ENCODE data around the gene LRFN5.

The LRFN5 gene

DNA sequence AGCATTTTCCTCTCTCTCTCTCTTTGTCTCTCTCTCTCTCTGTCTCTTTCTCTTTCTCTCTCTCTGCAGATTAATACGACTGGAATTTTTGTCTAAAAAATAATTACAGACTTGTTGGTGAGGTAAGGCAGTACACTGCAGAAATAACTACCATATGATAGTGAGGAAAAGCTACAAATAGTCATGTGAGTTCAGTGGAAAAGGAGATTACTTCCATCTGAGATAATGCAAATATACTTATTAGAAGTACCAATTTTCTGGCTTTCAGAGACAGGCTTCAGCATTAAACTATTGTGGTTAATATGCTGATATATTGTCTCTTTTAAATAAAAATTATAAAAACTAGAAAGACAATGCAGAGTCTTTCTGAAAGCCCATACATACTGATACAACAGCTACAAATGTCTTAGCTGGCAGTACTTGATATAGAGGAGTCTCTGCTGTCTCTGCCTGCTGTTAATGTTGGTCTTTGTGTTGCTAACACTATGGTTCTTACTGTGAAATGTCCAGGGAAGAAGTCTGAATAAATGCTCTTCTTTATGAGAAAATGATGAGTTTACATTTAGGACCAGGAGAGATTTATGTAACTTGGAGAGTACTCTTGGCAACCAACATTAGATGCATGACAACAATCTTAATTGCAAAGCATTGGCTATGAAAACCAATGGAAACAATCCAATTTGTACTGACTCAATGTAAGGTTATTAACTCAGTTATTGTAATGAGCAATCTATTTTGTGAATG, 167.0 kb downstream of the LRFN5 start:
- no peak for DNase-seq (ENCODE audit: low spot score)

- DNase-seq (ENCODE audit: low spot score) = no peak
Measured at GRCh38 chr14:41782511-41782910, 175.8 kb downstream of the LRFN5 start.

- no peak for DNase-seq (ENCODE audit: low spot score)
Measured at GRCh38 chr14:41783403-41783802, 176.7 kb downstream of the LRFN5 start.

- DNase-seq (ENCODE audit: low spot score) = no peak
Measured at GRCh38 chr14:41785696-41786095, 179.0 kb downstream of the LRFN5 start.

DNA sequence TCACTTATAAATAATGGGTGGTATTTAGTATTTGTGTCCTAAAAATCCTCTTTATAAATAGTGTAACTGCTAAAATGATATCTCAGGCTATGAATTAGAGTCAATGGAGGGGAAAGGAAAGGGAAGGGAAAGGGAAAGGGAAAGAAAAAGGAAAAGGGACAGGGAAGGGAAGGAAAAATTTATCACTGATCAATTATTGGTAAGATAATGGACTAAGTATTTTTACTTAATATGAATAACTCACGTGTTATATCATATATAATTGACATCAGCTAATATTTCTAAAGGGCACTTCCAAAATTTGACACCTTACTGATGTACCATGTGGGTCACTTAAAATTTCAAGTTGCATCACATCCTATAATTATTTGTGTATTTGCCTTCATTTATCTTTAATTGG, 193.1 kb downstream of the LRFN5 start:
- no peak for DNase-seq (ENCODE audit: low spot score)

DNA sequence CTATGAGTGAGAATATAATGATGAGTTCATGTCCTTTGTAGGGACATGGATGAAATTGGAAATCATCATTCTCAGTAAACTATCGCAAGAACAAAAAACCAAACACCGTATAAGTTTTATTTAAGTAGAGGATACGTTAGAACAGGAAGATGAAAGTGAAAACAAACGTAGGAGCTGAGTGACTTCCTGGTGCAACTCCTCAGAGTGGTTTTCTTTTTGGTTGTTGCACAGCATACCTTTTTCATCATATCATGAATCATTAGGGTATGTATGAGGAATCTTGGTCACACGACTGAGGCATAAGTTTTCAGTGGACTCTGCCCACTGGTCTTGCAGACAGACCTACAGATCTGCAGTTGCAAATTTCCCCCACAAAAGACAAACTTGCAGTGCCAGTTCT, 199.0 kb downstream of the LRFN5 start:
- DNase-seq (ENCODE audit: low spot score) = no peak

DNA sequence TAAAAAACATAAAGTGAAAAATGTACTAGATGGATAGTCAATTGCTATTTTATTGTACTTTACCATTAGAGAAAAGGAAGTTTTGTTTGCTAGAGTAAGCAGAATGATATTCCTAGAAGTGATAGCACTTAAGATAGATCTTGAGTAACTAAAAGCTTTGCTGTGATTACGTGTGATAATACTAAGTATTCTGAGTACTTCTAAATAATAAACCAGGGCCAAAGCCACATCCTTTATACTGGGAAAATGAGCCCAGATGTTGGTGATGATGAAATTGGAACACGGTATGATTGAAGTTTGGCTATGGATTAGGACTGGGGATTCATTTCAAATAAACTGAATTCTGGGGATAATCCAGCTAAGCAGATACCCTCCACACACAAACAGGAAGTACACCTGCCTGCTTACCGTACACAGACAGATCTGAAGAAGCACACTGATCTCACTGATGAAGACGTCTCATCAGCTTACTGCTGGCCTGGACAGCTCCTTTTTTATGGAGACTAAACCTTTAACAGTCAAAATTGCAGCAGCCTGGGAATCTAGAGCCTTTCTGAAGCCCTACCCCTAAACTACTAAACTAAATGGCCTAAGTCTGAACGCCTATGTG, 199.8 kb downstream of the LRFN5 start:
- DNase-seq (ENCODE audit: low spot score) = no peak

DNA sequence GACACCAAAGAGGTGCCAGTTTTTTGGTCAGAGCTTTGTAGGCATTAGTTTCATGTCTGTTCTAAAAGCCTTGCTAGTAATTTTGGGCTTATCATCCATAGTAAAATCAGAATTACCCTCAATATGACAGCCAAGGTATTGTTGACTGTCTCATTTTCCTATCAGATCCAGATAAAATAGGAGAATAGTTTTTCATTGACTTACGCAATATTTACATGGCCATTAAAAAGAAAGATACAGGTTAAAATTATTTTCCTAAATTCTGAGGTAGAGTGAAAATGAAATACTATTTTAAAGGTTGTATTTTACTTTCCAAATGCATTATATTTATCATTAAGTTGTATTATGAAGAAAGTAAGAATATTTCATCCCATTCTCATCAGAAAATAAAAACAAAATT, 203.7 kb downstream of the LRFN5 start:
- no peak for DNase-seq (ENCODE audit: low spot score)

- DNase-seq (ENCODE audit: low spot score) = no peak
Measured at GRCh38 chr14:41817626-41818025, 210.9 kb downstream of the LRFN5 start.

DNA sequence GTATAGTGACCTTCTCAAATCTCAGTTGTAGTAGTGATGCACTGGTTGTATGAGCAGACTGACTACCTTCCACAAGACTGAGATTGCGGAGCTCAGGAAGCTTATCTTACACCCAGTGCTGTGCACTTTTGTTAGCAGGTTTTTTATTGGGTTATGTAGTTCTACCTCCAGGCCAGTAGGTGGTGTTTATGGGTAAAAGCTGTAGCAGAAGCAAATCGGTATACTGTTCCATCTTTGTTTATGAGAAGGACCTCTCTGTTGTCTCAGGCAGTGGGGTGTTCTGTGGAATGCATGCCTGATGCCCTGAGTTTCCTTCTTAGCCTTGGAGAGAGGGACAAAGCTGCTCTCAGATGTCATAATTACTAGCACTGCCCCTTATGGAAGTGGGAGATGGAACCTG, 217.8 kb downstream of the LRFN5 start:
- no peak for DNase-seq (ENCODE audit: low spot score)

GRCh38 chr14:41825622-41826021, 218.9 kb downstream of the LRFN5 start:
- DNase-seq (ENCODE audit: low spot score) = no peak

- no peak for DNase-seq (ENCODE audit: low spot score)
Measured at GRCh38 chr14:41830714-41831406, 224.2 kb downstream of the LRFN5 start.

DNA sequence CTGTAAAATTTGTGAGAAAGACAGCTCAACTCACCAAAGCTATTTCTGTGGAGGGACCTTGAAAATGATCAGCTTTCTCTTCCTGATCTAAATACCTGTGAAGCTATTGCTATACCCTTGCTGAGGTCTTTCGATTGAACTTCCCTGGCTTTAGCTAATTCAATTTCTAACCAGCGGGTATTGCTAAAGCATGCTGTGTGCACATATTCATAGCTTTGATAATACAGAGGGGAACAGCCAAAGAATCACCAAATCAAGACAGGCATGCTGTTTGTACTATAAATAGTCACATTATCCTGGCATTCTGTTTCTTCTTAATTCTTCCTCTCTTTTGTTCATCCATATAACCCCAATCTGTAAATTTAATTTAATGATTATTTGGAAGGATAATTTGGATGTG, 233.0 kb downstream of the LRFN5 start:
- no peak for DNase-seq (ENCODE audit: low spot score)

- no peak for DNase-seq (ENCODE audit: low spot score)
Measured at GRCh38 chr14:41859336-41859735, 252.7 kb downstream of the LRFN5 start.

DNA sequence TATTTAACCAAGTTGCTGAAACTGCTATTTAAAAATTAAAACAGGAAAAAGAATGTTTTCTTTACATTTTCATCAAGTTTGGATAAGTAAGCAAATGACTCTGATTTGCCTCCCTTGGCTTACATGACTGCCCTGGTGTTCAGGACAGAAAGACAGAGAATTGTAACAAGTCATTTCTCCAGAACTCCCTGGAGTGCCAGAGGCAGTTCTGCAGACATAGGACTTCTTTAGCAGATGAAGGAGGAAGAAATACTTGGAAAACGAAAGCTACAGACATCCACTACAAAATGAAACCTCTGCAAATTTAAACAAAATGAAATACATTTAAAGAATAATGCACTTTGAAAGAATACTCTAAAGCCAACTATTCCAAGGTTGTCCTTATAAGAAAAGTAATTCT, 253.9 kb downstream of the LRFN5 start:
- no peak for DNase-seq (ENCODE audit: low spot score)

GRCh38 chr14:41865894-41866293, 259.2 kb downstream of the LRFN5 start:
- DNase-seq (ENCODE audit: low spot score) = no peak

DNA sequence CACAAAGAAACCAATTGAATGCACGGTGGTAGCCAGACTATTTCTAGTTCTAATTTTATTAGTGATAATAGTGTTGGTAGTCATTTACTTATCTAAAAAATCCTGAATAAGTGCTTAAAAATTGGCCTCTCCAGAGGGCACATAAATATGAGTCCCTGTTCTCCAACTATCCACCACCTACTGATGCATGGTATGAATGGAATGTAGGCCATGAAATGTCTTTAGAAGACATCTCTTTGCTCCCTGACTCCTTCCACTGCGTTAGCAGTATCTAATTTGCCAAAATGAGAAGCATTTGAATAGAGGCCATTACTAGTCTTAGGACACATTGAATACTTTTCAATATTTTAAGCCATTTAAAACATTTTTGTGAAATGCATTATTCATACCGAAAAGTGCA, 261.7 kb downstream of the LRFN5 start:
- no peak for DNase-seq (ENCODE audit: low spot score)

DNA sequence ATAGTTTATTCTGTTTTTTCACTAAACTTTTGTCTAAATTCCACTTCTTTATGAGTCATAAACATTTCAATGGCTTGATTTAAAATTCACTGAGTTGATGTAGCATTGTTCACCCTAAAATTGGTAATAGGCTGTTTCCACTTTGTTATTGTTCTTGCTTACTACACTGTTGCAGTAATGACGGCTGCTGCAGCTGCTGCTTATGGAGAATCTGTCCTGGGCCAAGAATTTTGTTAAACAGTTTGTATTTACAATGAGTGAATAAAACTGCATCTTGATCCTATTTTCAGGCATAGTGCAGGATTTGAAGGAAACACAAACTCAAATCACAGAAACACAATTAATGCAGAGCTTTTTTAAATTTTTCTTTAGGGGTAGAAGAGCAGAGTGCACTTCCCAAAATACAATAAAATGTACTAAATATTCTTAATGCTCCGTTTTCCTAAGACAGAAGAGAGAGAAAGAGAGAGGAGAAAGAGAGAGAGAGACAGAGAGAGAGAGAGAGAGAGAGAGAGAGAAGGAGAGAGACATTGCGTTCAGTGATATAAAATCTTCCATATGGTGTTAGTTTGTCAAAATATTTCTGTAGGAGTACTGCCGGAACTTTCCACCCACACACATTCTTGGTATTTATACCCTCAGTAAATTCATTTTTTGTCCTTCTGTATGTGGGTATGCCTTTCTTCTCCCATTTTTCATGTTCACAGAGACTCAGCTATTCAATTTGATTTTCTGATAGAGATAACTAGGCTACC, 266.4 kb downstream of the LRFN5 start:
- no peak for DNase-seq (ENCODE audit: low spot score)

DNA sequence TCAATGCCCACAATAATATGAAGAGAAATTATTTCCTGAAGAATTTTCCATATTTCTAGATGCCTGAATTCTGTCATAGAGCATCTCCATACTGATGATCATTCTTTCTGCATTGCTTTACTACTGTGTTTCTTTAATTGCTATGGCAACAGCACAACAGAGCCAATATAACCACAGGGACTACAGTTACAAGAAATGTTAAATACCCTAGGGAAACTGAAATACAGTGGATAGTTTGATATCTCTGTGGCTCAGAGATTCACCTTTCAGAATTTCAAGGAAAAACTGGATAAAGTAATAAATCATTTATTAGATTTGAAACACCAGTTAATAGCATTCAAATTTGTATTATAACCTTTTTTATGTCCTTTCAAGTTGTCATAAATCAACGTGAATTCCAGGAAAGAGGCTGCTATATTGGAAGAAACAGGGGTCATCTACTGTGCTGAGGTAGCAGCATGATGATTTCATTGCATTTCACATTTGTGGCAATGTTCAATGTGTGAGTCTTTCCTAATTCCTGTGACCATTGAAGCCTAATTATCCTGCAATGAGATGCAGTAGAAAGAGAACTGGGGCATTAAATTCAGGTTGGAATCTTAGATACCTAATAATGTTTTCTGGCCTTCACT, 267.1 kb downstream of the LRFN5 start:
- DNase-seq (ENCODE audit: low spot score) = peak; percentile 3

DNA sequence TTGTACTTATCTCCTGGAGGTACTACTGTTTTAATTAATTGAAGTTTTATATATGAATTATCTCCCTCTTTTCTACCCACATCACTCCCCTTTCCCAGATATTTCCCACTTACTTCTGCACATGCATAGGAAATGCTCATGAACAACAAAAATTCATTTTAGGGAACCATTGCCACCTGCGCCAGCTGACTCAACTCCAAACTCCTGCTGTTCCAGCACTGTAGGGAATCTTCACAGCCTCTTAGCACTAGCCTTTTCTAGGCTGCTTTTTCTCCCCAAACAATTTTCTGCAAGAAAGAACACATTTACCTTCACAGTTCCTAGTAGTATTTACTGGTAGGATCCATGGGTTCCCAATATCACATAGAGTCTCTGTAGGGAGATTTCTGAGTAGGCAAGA, 268.4 kb downstream of the LRFN5 start:
- no peak for DNase-seq (ENCODE audit: low spot score)

DNA sequence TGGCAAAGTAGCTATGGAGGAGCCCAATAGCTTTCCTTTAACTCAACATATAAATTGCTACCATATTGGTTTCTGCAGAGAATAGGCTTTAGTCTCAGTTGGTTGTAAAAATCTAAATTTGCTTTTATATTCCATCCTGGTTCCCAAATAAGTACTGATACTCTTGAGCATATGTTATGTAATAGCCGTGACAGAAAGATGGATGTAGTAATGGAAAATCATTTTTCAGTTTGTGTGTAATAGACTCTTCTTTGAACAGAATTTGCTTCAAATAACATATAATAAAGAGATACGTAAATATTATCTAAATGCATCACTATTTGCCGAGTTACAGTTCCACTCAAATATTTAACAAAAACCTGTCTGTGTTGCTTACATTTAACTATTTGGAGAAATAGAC, 271.6 kb downstream of the LRFN5 start:
- no peak for DNase-seq (ENCODE audit: low spot score)

DNA sequence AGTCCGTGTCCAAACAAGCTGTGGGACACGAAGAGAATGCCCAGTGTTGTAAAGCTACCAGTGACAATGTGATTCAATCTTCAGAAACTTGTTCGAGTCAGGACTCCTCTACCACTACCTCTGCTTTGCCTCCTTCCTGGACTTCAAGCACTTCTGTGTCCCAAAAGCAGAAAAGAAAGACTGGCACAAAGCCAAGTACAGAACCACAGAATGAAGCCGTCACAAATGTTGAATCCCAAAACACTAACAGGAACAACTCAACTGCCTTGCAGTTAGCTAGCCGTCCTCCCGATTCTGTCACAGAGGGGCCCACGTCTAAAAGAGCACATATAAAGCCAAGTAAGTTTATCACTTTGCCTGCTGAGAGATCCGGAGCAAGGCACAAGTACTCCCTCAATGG, 284.9 kb downstream of the LRFN5 start:
- DNase-seq (ENCODE audit: low spot score) = no peak

Data from GM03348 (cell line).